Smooth muscle cell (in vitro differentiated cells): ENCODE results near the gene NRG4. TPM values are rescaled to one million over a fixed set of nuclear protein-coding genes. Genes with fewer than 3 reads are reported as not detected.
A peak's percentile ranks its signal among the peaks of the same experiment; 100 is the strongest.

Experiments
- DNase-seq: peaks from one replicate; lab custom pipeline; 2025; ENCODE audit not compliant: unreplicated experiment; lab: John Stamatoyannopoulos, UW
- H2AFZ ChIP-seq: fragments of 200-600 bp; sonication (generic); 2 replicates; pipeline ENCODE4 v1.6.0; 2016; ENCODE audit warnings: antibody characterized with exemption, low read depth, mild to moderate bottlenecking
- H3F3A ChIP-seq: fragments of 200-600 bp; sonication (generic); 2 replicates; pipeline ENCODE4 v1.6.0; 2017; ENCODE audit warnings: antibody characterized with exemption, low read depth
- H3K27ac ChIP-seq: fragments of 200-600 bp; sonication (generic); 2 replicates; pipeline ENCODE4 v1.5.1; 2016; ENCODE audit warnings: low read depth, mild to moderate bottlenecking
- H3K27me3 ChIP-seq: fragments of 200-600 bp; sonication (generic); 2 replicates; pipeline ENCODE4 v1.6.1; 2016; ENCODE audit warnings: low read depth, mild to moderate bottlenecking
- H3K36me3 ChIP-seq: fragments of 200-600 bp; sonication (generic); 2 replicates; pipeline ENCODE4 v1.5.1; 2016; ENCODE audit warnings: low read depth
- H3K4me1 ChIP-seq: fragments of 200-600 bp; sonication (generic); 2 replicates; pipeline ENCODE4 v1.5.1; 2016; ENCODE audit warnings: low read depth
- H3K4me2 ChIP-seq: fragments of 200-600 bp; sonication (generic); 2 replicates; pipeline ENCODE4 v1.6.0; 2016; ENCODE audit warnings: mild to moderate bottlenecking
- H3K4me3 ChIP-seq: fragments of 200-600 bp; sonication (generic); 2 replicates; pipeline ENCODE4 v1.5.1; 2016; ENCODE audit warnings: mild to moderate bottlenecking
- H3K79me2 ChIP-seq: fragments of 200-600 bp; sonication (generic); 2 replicates; pipeline ENCODE4 v1.6.0; 2016; ENCODE audit warnings: low read depth, mild to moderate bottlenecking
- H3K9ac ChIP-seq: fragments of 200-600 bp; sonication (generic); 2 replicates; pipeline ENCODE4 v1.6.0; 2016; ENCODE audit warnings: low read depth
- H3K9me3 ChIP-seq: fragments of 200-600 bp; sonication (generic); replicated peaks from 2 replicates; pipeline ENCODE4 v1.5.1; 2016; ENCODE audit warnings: low read depth
- H4K20me1 ChIP-seq: fragments of 200-600 bp; sonication (generic); 2 replicates; pipeline ENCODE4 v1.6.0; 2016; ENCODE audit warnings: low read depth
- WGBS: methylation state at CpG from one replicate; pipeline ENCODE4 v1.1.7; 2016; ENCODE audit warnings: low lambda C conversion rate; 5-methylcytosine and 5-hydroxymethylcytosine counted together
- polyA plus RNA-seq: library from polyadenylated mRNA; unstranded; fragments of >200 nt; fragmentation: Nextera tagmentation; extraction: Ambion mirVana; gene quantifications from 2 replicates; pipeline ENCODE4 v1.2.1, GENCODE V29; 2016
- total RNA-seq: library from RNA; depleted of rRNA; stranded (reverse); fragments of >200 nt; gene quantifications from 2 replicates; pipeline ENCODE4 v1.2.3, GENCODE V29; 2014
- TF ChIP-seq, protein P1 (sequence below): fragments of 200-600 bp; sonication (generic); IDR thresholded peaks from 2 replicates; pipeline ENCODE4 v1.5.1; 2017; ENCODE audit warnings: borderline replicate concordance, mild to moderate bottlenecking, antibody characterized with exemption; ENCODE audit not compliant: insufficient read depth, poor library complexity, severe bottlenecking

Gene NRG4
- total and polyA plus RNA-seq, 2 experiments from 2014 or later: 0.30 TPM; not detected in 1

- H3K36me3 ChIP-seq: no peaks in the 10 kb centered on the region
- no peaks in the 10 kb centered on the region for H3F3A ChIP-seq
- H3K4me1 ChIP-seq: no peaks in the 10 kb centered on the region
- 85% methylated on average over 8 of the region's 8 CpGs for WGBS
- H2AFZ ChIP-seq: no peak overlapping the region
- TF ChIP-seq, protein P1, sequence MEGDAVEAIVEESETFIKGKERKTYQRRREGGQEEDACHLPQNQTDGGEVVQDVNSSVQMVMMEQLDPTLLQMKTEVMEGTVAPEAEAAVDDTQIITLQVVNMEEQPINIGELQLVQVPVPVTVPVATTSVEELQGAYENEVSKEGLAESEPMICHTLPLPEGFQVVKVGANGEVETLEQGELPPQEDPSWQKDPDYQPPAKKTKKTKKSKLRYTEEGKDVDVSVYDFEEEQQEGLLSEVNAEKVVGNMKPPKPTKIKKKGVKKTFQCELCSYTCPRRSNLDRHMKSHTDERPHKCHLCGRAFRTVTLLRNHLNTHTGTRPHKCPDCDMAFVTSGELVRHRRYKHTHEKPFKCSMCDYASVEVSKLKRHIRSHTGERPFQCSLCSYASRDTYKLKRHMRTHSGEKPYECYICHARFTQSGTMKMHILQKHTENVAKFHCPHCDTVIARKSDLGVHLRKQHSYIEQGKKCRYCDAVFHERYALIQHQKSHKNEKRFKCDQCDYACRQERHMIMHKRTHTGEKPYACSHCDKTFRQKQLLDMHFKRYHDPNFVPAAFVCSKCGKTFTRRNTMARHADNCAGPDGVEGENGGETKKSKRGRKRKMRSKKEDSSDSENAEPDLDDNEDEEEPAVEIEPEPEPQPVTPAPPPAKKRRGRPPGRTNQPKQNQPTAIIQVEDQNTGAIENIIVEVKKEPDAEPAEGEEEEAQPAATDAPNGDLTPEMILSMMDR: no peak
- no peaks in the 10 kb centered on the region for H3K79me2 ChIP-seq
- peaks cover 6% of the 10 kb centered on the region for H3K27me3 ChIP-seq
- DNase-seq: no peak
- H3K4me2 ChIP-seq: no peak overlapping the region
- H3K27ac ChIP-seq: no peak overlapping the region
- no peak overlapping the region for H3K4me3 ChIP-seq
- H3K9ac ChIP-seq: no peak overlapping the region
- no peaks in the 10 kb centered on the region for H4K20me1 ChIP-seq
- H3K9me3 ChIP-seq: no peaks in the 10 kb centered on the region
Measured at GRCh38 chr15:75948761-75949296, 63.4 kb downstream of the NRG4 start.

GRCh38 chr15:75947092-75947491 lies 65.1 kb downstream of the NRG4 start:
- WGBS: 6% methylated on average over 1 of the region's 1 CpG
- H4K20me1 ChIP-seq: no peaks in the 10 kb centered on the region
- peak overlapping the region; percentile 53 for H3K27ac ChIP-seq
- H2AFZ ChIP-seq: no peak overlapping the region
- no peaks in the 10 kb centered on the region for H3K9me3 ChIP-seq
- no peak overlapping the region for H3K4me2 ChIP-seq
- no peak for DNase-seq
- H3K36me3 ChIP-seq: no peaks in the 10 kb centered on the region
- H3K27me3 ChIP-seq: no peaks in the 10 kb centered on the region
- H3K9ac ChIP-seq: no peak overlapping the region
- H3K4me3 ChIP-seq: no peak overlapping the region
- TF ChIP-seq, protein P1: no peak
- H3K79me2 ChIP-seq: no peaks in the 10 kb centered on the region
- H3F3A ChIP-seq: no peaks in the 10 kb centered on the region
- no peaks in the 10 kb centered on the region for H3K4me1 ChIP-seq

DNA sequence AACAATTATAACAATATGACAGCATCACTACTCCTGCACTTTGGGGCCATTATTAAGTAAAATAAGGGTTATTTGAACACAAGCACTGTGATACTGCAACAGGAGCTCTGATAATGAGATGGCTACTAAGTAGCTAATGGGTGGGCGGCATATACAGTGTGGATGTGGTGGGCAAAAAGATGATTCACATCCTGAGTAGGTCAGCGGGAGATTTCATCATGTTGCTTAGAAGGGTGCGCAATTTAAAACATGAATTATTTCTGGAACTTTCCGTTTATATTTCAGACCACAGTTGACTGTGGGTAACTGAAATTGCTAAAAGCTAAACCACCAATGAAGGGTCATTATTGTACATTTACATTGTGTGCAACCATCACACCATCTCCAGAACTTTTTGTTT lies 66.3 kb downstream of the NRG4 start:
- Histone ChIP-seq H2AFZ (no peak overlapping the region), H3K4me1 (no peaks in the 10 kb centered on the region), H3K4me2 (peak overlapping the region; percentile 52), H3K79me2 (no peaks in the 10 kb centered on the region), H3K9ac (no peak overlapping the region), H3F3A (no peaks in the 10 kb centered on the region), H3K27ac (peak overlapping the region; percentile 53), H3K36me3 (no peaks in the 10 kb centered on the region), H3K27me3 (no peaks in the 10 kb centered on the region), H3K9me3 (no peaks in the 10 kb centered on the region), H3K4me3 (no peak overlapping the region), H4K20me1 (no peaks in the 10 kb centered on the region)
- 35% methylated on average over 4 of the region's 4 CpGs for WGBS
- DNase-seq: no peak
- TF ChIP-seq, protein P1: no peak

- no peaks in the 10 kb centered on the region for H3K4me1 ChIP-seq
- H3K4me3 ChIP-seq: no peak overlapping the region
- no peak overlapping the region for H2AFZ ChIP-seq
- H3K27ac ChIP-seq: no peak overlapping the region
- no peak overlapping the region for H3K9ac ChIP-seq
- no peaks in the 10 kb centered on the region for H3K36me3 ChIP-seq
- no peaks in the 10 kb centered on the region for H3K27me3 ChIP-seq
- TF ChIP-seq, protein P1: no peak
- no peaks in the 10 kb centered on the region for H3K9me3 ChIP-seq
- no peaks in the 10 kb centered on the region for H4K20me1 ChIP-seq
- no peaks in the 10 kb centered on the region for H3K79me2 ChIP-seq
- WGBS: 68% methylated on average over 1 of the region's 1 CpG
- no peak overlapping the region for H3K4me2 ChIP-seq
- peaks cover 4% of the 10 kb centered on the region for H3F3A ChIP-seq
- DNase-seq: no peak
Measured at GRCh38 chr15:75943713-75944215, 68.5 kb downstream of the NRG4 start.
